Common myeloid progenitor, CD34-positive (primary cell): ENCODE results near the gene ANAPC7.

Experiments used
- CTCF ChIA-PET: fragments of 350-600 bp; sonication (Branson Sonifier 250); formaldehyde crosslinking; loops from one replicate; lab custom pipeline; 2021; ENCODE audit warnings: antibody characterized with exemption; lab: Charles Lee
- POLR2A ChIA-PET: fragments of 350-600 bp; sonication (Branson Sonifier 250); formaldehyde crosslinking; loops from one replicate; lab custom pipeline; 2021; ENCODE audit warnings: antibody characterized with exemption; lab: Charles Lee
- DNase-seq, 3 donors: peaks; one replicate each; pipeline versions ENCODE4 v3.0.0 to v3.0.0-alpha.2; 2013
- H3K27ac ChIP-seq, 2 experiments: 1 replicate in 1 of 2; 2 replicates in 1 of 2; pipeline ENCODE4 v1.7.0; 2013; ENCODE audit warnings: inconsistent platforms in 2 of 2, low read length in 2 of 2, mild to moderate bottlenecking in 2 of 2, low read depth in 1 of 2, moderate library complexity in 1 of 2; ENCODE audit not compliant: severe bottlenecking in 2 of 2, insufficient read depth in 1 of 2, poor library complexity in 1 of 2
- H3K27me3 ChIP-seq, 5 experiments: replicated peaks in 2 of 5; 1 replicate in 3 of 5; 2 replicates in 2 of 5; pipeline versions ENCODE4 v1.6.1 to v1.7.0; 2013; ENCODE audit warnings: low read length in 4 of 5, mild to moderate bottlenecking in 2 of 5, moderate library complexity in 2 of 5, inconsistent platforms in 1 of 5; ENCODE audit not compliant: insufficient read depth in 5 of 5, control insufficient read depth in 4 of 5
- H3K36me3 ChIP-seq, 4 experiments: 1 replicate in 2 of 4; 2 replicates in 2 of 4; pipeline versions ENCODE4 v1.6.1 to v1.7.0; 2013; ENCODE audit warnings: low read length in 3 of 4, control low read depth in 1 of 4, mild to moderate bottlenecking in 1 of 4; ENCODE audit not compliant: control insufficient read depth in 4 of 4, insufficient read depth in 4 of 4
- H3K4me1 ChIP-seq, 4 experiments: 1 replicate in 3 of 4; 2 replicates in 1 of 4; pipeline versions ENCODE4 v1.6.1 to v1.7.1; 2013; ENCODE audit warnings: low read length in 3 of 4, mild to moderate bottlenecking in 3 of 4, control low read depth in 1 of 4, inconsistent platforms in 1 of 4, moderate library complexity in 1 of 4; ENCODE audit not compliant: control insufficient read depth in 4 of 4, insufficient read depth in 4 of 4; ENCODE audit errors: control extremely low read depth in 1 of 4
- H3K4me3 ChIP-seq, 7 experiments: 1 replicate in 4 of 7; 2 replicates in 3 of 7; pipeline versions ENCODE4 v1.5.1 to v1.7.0; 2013; ENCODE audit warnings: mild to moderate bottlenecking in 7 of 7, low read length in 6 of 7, moderate library complexity in 6 of 7, inconsistent platforms in 2 of 7, low read depth in 2 of 7, control low read depth in 1 of 7; ENCODE audit not compliant: insufficient read depth in 4 of 7, control insufficient read depth in 1 of 7; ENCODE audit errors: extremely low read depth in 1 of 7
- H3K9me3 ChIP-seq, 5 experiments: 1 replicate in 4 of 5; 2 replicates in 1 of 5; pipeline versions ENCODE4 v1.6.1 to v1.7.1; 2013; ENCODE audit warnings: low read length in 4 of 5, mild to moderate bottlenecking in 2 of 5, inconsistent platforms in 1 of 5, low read depth in 1 of 5, moderate library complexity in 1 of 5; ENCODE audit not compliant: control insufficient read depth in 4 of 5, insufficient read depth in 2 of 5; ENCODE audit errors: control extremely low read depth in 1 of 5
- WGBS: methylation state at CpG from one replicate; pipeline ENCODE4 v1.1.5; 2013; ENCODE audit not compliant: insufficient coverage; 5-methylcytosine and 5-hydroxymethylcytosine counted together

Gene ANAPC7

DNA sequence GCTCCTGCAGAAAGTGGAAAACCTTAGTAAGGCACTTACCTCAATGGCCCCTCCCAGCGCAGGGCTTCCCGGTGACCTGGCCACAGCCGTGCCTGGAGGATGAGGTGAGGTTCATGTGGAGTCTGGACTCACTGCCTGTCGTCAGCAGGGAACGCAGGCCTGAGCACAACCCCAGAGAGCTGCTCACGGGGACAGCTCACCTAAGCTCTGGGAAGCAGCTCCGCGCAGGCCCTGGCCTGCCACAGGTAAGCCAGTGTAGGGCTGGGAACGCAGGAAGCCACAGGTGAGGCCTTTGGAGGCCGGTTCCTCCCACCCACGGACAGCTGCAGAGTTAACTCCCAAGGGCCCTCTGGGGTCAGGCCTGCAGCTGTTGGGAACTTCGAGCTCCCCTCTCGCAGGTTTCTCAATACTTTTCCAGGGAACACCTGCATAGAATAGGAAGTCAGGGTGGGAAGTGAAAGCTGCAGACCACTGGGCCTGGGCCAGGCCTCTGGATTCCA, 32.7 kb downstream of the ANAPC7 start:
- ChIA-PET POLR2A (no interaction called here), CTCF (interaction anchor here (1.2 to 1.3 kb wide), 2 partner anchors 18 to 21 kb away, joined by 3 read pairs; no protein-coding TSS in a partner anchor)
- Histone ChIP-seq H3K27me3 (no peaks in the 10 kb centered on the region), H3K27ac (no peak overlapping the region), H3K9me3 (no peaks in the 10 kb centered on the region), H3K4me3 (no peak overlapping the region), H3K4me1 (peaks cover 0 to 23% (median 18%) of the 10 kb centered on the region in 4 experiments), H3K36me3 (peaks cover 23 to 60% (median 43%) of the 10 kb centered on the region in 4 experiments)
- no peak for DNase-seq
- WGBS, result 94% methylated on average over 6 of the region's 13 CpGs

DNA sequence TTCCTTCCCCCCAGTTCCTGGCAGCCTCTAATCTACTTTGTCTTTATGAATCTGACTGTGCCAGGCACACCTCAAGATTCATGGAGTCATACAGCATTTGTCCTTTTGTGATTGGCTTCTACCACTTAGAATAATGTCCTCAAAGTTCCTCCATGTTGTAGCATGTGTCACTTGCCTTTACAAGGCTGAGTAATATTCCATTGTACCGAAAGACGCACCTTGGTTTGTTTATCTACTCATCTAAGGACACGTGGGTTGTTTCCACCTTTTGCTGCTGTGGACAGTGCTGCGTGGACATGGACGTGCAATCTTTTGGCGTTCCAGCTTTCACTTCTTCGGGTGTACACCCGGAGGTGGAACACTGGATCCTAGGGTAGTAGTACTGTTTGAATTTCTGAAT, 33.5 kb downstream of the ANAPC7 start:
- POLR2A ChIA-PET, result no interaction called here
- no peak for DNase-seq

DNA sequence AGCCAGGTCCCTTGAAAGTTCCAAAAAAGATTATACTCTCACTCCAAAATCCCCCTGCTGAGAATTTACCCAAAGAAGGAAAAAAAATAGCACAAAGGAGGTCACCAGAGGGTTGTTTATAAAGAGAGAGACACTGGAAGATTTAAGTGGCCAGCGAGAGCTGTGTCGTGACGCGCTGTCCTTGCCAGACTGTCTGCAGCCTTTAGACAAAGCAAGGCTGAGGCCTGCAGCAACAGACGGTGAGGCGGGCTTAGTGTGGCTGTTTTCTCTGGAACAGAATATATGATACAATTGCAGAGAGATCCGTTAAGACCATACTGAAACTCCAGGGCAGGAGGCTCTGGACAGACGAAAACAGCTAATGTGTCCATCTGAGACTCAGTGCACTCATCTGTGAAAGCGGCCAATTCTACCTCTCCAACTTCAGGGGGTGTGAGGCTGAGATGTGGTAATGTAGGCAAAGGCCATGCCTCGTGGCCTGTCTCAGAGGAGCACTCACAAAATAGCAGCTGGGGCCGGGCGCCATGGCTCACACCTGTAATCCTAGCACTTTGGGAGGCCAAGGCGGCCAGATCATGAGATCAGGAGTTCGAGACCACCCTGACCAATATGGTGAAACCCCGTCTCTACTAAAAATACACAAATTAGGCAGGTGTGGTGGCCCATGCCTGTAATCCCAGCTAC, 36.2 kb downstream of the ANAPC7 start:
- H3K9me3 ChIP-seq, result no peaks in the 10 kb centered on the region
- peak overlapping the region in 1 of 2 experiments; percentile 32 for H3K27ac ChIP-seq
- ChIA-PET POLR2A (interaction anchor here (1.2 kb wide), 1 partner anchor 18 kb away, joined by 3 read pairs; no protein-coding TSS in a partner anchor), CTCF (interaction anchor here (0.7 to 1.9 kb wide), 5 partner anchors 8 to 64 kb away, joined by 3 to 8 read pairs (median 6); no protein-coding TSS in a partner anchor)
- H3K4me1 ChIP-seq, result peaks cover 0 to 28% (median 24%) of the 10 kb centered on the region in 4 experiments
- peaks cover 4 to 26% (median 15%) of the 10 kb centered on the region in 4 experiments for H3K36me3 ChIP-seq
- DNase-seq, result no peak
- WGBS, result 94% methylated on average over 12 of the region's 15 CpGs
- no peak overlapping the region for H3K4me3 ChIP-seq
- H3K27me3 ChIP-seq, result no peaks in the 10 kb centered on the region

More for the DNA sequence above, 33.5 kb downstream of the ANAPC7 start:
- WGBS, result 100% methylated on average over 5 of the region's 8 CpGs
- no peaks in the 10 kb centered on the region for H3K9me3 ChIP-seq
- CTCF ChIA-PET, result no interaction called here
- no peaks in the 10 kb centered on the region for H3K27me3 ChIP-seq
- H3K27ac ChIP-seq, result no peak overlapping the region
- H3K4me1 ChIP-seq, result peaks cover 0 to 28% (median 24%) of the 10 kb centered on the region in 4 experiments
- peaks cover 21 to 52% (median 37%) of the 10 kb centered on the region in 4 experiments for H3K36me3 ChIP-seq
- no peak overlapping the region for H3K4me3 ChIP-seq

DNA sequence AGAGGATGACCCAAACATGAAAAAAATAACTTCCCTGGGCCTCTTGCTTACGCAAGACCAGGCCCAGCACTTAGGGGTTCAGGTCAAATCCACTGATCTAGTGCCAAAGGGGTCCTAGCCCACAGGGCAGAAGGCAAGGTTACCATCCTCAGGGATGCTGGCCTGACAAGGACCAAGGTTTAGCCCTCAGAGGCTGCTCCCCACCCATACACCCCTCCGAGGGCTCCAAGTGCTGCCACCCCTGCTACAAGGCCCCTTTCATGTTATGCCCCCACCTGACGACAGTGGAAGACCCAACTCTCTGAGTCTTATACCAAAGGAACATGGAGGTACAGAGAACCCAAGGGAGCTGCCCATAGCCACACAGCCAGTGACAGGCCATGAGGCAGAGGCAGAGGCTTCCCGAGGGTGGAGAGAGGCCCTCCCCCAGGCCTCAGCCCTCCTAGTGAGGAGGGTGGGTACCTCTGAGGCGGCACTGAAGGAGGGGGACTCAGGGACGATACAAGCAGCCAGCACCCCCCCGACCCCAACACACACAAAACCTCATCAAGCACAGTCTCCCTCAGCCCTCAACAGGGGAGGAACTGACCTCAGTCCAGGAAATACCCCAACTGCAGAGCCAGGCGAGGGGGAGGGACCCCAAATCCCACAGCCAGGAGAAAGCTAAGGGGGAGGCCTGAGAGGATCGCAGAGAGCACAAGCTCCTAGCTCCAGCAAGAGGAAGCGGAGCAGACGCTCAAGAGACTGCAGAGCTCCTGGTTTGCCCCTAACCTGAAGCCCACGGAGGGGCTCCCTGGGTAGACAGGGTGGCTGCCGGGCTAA, 37.0 kb downstream of the ANAPC7 start:
- ChIA-PET CTCF (interaction anchor here (0.7 to 1.9 kb wide), 7 partner anchors 9 to 65 kb away, joined by 3 to 8 read pairs (median 6); no protein-coding TSS in a partner anchor), POLR2A (interaction anchor here (0.6 to 1.2 kb wide), 2 partner anchors 18 to 268 kb away, joined by 3 to 6 read pairs; no protein-coding TSS in a partner anchor)
- no peaks in the 10 kb centered on the region for H3K9me3 ChIP-seq
- 56% methylated on average over 7 of the region's 13 CpGs for WGBS
- H3K27ac ChIP-seq, result peak overlapping the region; percentile 32 to 40
- H3K27me3 ChIP-seq, result no peaks in the 10 kb centered on the region
- H3K4me3 ChIP-seq, result peak overlapping the region in 2 of 7 experiments; percentile 11 to 25
- DNase-seq, result peak in 2 of 3 donors; percentile 71 to 72
- H3K36me3 ChIP-seq, result peaks cover 0 to 18% (median 10%) of the 10 kb centered on the region in 4 experiments
- H3K4me1 ChIP-seq, result peaks cover 0 to 28% (median 24%) of the 10 kb centered on the region in 4 experiments

DNA sequence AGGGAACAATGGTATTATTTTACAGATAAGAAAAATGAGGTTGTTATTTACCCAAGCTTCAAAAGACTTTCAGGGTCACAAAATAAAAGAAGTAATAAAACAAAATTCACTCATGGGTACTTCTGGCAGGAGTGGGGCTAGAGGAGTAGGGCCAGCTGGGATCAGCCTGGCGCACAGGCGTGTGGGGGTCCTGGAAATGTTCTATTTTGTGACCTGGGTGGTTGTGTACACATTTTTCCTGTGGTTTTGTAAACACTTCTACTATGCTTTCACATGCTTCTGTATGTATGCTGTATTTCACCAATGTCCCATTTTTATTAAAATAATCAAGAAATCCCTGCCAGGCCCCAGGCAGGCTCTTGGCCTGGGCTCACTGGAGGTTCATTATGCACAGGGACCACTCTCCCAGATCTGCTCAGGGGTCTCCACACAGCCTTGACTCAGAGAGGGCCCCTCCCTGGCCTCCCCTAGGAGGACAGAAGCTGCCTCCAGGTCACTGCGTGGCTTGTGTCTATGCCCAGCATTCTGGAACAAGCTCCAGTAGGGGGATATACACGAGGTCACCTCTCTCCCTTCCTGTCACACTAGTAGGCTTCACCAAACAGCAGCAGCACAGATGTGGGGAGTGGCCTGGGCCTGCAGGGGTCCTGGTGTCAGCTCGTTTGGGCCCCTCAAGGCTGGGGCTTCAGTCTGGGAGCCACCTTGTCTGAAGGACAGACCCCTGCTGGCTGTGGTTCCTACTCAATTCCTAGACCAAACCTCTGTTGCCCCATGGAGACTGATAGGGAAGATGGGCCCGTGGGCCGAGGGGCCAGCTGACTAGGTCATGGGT, 37.8 kb downstream of the ANAPC7 start:
- Histone ChIP-seq H3K27ac (peak overlapping the region in 1 of 2 experiments; percentile 43), H3K9me3 (no peaks in the 10 kb centered on the region), H3K36me3 (peaks cover 0 to 10% (median 6%) of the 10 kb centered on the region in 4 experiments), H3K4me3 (no peak overlapping the region), H3K4me1 (peaks cover 0 to 31% (median 26%) of the 10 kb centered on the region in 4 experiments), H3K27me3 (no peaks in the 10 kb centered on the region)
- WGBS, result 80% methylated on average over 5 of the region's 7 CpGs
- POLR2A ChIA-PET, result no interaction called here
- DNase-seq, result peak in 1 of 3 donors; percentile 44
- CTCF ChIA-PET, result interaction anchor here (0.6 to 1.9 kb wide), 8 partner anchors 9 to 200 kb away, joined by 3 to 7 read pairs (median 4); no protein-coding TSS in a partner anchor

DNA sequence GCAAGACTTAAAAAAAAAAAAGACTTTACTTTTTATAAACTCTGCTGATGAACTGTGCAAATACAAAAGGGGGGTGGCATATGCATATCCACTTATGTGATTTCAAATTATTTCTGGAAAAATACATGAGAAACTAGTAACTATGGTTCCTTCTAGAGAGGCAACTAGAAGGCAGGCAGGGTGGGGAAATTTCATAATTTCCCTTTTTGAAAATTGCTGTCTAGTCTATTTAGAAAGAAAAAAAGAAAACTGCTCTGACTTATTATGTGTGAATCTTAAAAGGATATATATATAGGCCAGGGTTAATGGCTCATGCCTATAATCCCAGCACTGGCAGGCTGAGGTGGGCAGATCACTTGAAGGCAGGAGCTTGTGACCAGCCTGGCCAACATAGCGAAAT, 42.3 kb downstream of the ANAPC7 start:
- DNase-seq, result no peak
- H3K4me1 ChIP-seq, result peaks cover 0 to 18% (median 12%) of the 10 kb centered on the region in 4 experiments
- no peaks in the 10 kb centered on the region for H3K27me3 ChIP-seq
- POLR2A ChIA-PET, result interaction anchor here (0.7 kb wide), 1 partner anchor 23 kb away, joined by 3 read pairs; no protein-coding TSS in a partner anchor
- WGBS, result no CpG with 5 or more reads among the region's 1 CpG
- H3K36me3 ChIP-seq, result no peaks in the 10 kb centered on the region
- H3K9me3 ChIP-seq, result no peaks in the 10 kb centered on the region
- no peak overlapping the region for H3K27ac ChIP-seq
- H3K4me3 ChIP-seq, result no peak overlapping the region
- CTCF ChIA-PET, result interaction anchor here (0.7 kb wide), 1 partner anchor 16 kb away, joined by 3 read pairs; no protein-coding TSS in a partner anchor
